Osteocyte (in vitro differentiated cells): Measurements from ENCODE around the gene BCL10. TPM values are rescaled to one million over a fixed set of nuclear protein-coding genes. Genes with fewer than 3 reads are reported as not detected.

Source experiments
- DNase-seq: peaks from one replicate; pipeline ENCODE4 v3.0.0; 2021; ENCODE audit warnings: mixed read lengths; ENCODE audit not compliant: unreplicated experiment; ENCODE audit errors: extremely low spot score
- H3K27ac Mint-ChIP-seq: one replicate; pipeline ENCODE4 v1.8.0; 2021; ENCODE audit warnings: mild to moderate bottlenecking, mixed read lengths; ENCODE audit not compliant: unreplicated experiment
- H3K27me3 Mint-ChIP-seq: one replicate; pipeline ENCODE4 v1.8.0; 2021; ENCODE audit warnings: mixed read lengths; ENCODE audit not compliant: unreplicated experiment
- H3K36me3 Mint-ChIP-seq: one replicate; pipeline ENCODE4 v1.8.0; 2021; ENCODE audit warnings: mixed read lengths; ENCODE audit not compliant: unreplicated experiment
- H3K4me1 Mint-ChIP-seq: one replicate; pipeline ENCODE4 v1.8.0; 2021; ENCODE audit warnings: mixed read lengths; ENCODE audit not compliant: unreplicated experiment
- H3K4me3 Mint-ChIP-seq: one replicate; pipeline ENCODE4 v1.8.0; 2021; ENCODE audit warnings: mild to moderate bottlenecking, moderate library complexity, mixed read lengths; ENCODE audit not compliant: unreplicated experiment
- H3K9me3 Mint-ChIP-seq: one replicate; pipeline ENCODE4 v1.8.0; 2021; ENCODE audit warnings: mixed read lengths; ENCODE audit not compliant: unreplicated experiment
- CTCF ChIP-seq: fragments of 200-600 bp; sonication (generic); IDR thresholded peaks from 2 replicates; pipeline ENCODE4 v1.5.0; 2021; ENCODE audit warnings: antibody characterized with exemption, mild to moderate bottlenecking, moderate library complexity
- total RNA-seq: library from RNA; stranded (reverse); gene quantifications from 2 replicates; pipeline ENCODE4 v1.2.1, GENCODE V29; 2021

Gene BCL10
- total RNA-seq, 1 donor from 2014 or later = 27.9 TPM

- Mint-ChIP-seq H3K27ac (peak overlapping the region; percentile 93), H3K27me3 (no peaks in the 10 kb centered on the region), H3K4me3 (peak overlapping the region; percentile 1), H3K4me1 (peaks cover 78% of the 10 kb centered on the region), H3K9me3 (no peaks in the 10 kb centered on the region), H3K36me3 (peaks cover 25% of the 10 kb centered on the region)
- DNase-seq = no peak
- TF ChIP-seq CTCF = no peak
Observed at GRCh38 chr1:85320371-85321131, 44.1 kb upstream of the BCL10 start.

- H3K27me3 Mint-ChIP-seq = no peaks in the 10 kb centered on the region
- no peak for TF ChIP-seq CTCF
- H3K27ac Mint-ChIP-seq = peak overlapping the region; percentile 93
- no peak overlapping the region for H3K4me3 Mint-ChIP-seq
- peaks cover 25% of the 10 kb centered on the region for H3K36me3 Mint-ChIP-seq
- peaks cover 78% of the 10 kb centered on the region for H3K4me1 Mint-ChIP-seq
- no peak for DNase-seq
- no peaks in the 10 kb centered on the region for H3K9me3 Mint-ChIP-seq
Observed at GRCh38 chr1:85319931-85320330, 43.5 kb upstream of the BCL10 start.

GRCh38 chr1:85319491-85319890 lies 43.1 kb upstream of the BCL10 start:
- DNase-seq = no peak
- TF ChIP-seq CTCF = no peak
- Mint-ChIP-seq H3K4me1 (peaks cover 78% of the 10 kb centered on the region), H3K9me3 (no peaks in the 10 kb centered on the region), H3K27ac (peak overlapping the region; percentile 93), H3K27me3 (no peaks in the 10 kb centered on the region), H3K4me3 (no peak overlapping the region), H3K36me3 (peaks cover 25% of the 10 kb centered on the region)

- Mint-ChIP-seq H3K27me3 (no peaks in the 10 kb centered on the region), H3K27ac (peak overlapping the region; percentile 13), H3K4me1 (peaks cover 82% of the 10 kb centered on the region), H3K4me3 (no peak overlapping the region), H3K36me3 (peaks cover 22% of the 10 kb centered on the region), H3K9me3 (no peaks in the 10 kb centered on the region)
- TF ChIP-seq CTCF = no peak
- DNase-seq = no peak
Observed at GRCh38 chr1:85318217-85318616, 41.8 kb upstream of the BCL10 start.

DNA sequence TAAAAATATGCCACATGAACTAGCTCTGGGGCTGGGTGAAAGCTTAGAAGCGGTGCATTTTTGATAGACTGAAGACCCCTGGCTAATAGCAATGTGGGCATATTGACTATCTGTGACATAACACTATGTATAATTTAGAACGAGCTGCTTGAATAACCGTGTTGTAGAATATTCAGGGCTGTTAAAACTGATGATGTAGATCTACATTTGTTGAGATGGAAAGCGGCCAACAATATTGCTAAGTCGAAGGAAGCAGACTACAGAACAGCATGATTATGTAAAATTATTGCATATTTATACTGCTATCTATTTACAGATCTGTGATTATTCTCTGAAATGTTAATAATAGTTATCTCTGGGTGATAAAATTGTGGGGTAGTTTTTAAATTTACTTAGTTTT lies 41.1 kb upstream of the BCL10 start:
- Mint-ChIP-seq H3K27ac (no peak overlapping the region), H3K4me1 (peaks cover 85% of the 10 kb centered on the region), H3K36me3 (peaks cover 21% of the 10 kb centered on the region)

More for the DNA sequence above, 41.1 kb upstream of the BCL10 start:
- TF ChIP-seq CTCF = no peak
- H3K9me3 Mint-ChIP-seq = no peaks in the 10 kb centered on the region
- DNase-seq = no peak
- H3K4me3 Mint-ChIP-seq = no peak overlapping the region
- H3K27me3 Mint-ChIP-seq = no peaks in the 10 kb centered on the region
